ENCODE measurements around the gene P2RX3.
"Not testable (repeated sequence)": the region's sequence is repeated elsewhere in the genome, so short reads cannot be mapped to it uniquely, and the experiment has no call there.

Gene P2RX3

DNA sequence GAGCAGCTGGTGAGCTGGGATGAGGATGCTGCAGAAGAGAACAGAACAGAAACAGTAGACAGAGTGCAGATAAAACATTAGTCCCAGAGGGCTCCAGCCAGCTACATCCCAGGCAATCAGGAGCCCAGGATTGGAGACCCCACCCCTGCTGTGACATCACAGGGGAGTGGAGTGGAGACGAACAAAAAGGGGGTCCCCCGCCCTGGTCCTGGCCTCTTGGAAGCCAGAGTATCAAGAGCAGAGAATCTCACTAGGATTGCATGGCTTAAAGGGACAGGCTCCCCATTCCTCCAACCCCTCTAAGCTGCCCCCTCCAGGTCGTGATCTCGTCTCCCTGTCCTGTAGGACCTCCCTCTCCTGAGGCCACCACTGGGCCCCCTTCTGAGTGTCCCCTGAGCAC is at the start of gene P2RX3:
Gene P2RX3, plus strand, starts transcription at position 211 of the 400 bp plus-strand sequence. CDS start 199 bp downstream, outside the sequence.
- no peak within 1 kb of the TSS for H3K4me3 Mint-ChIP-seq
- H3K27ac Mint-ChIP-seq: peak within 1 kb of the TSS in 1 of 2 donors; percentile 6
- ATAC-seq (no peak), DNase-seq (no peak)
- H3K4me1 Mint-ChIP-seq: peaks cover 42% of the 10 kb centered on the region
- peaks cover 8% of the 10 kb centered on the region for H3K27me3 Mint-ChIP-seq
- no peaks in the 10 kb centered on the region for H3K9me3 Mint-ChIP-seq

DNA sequence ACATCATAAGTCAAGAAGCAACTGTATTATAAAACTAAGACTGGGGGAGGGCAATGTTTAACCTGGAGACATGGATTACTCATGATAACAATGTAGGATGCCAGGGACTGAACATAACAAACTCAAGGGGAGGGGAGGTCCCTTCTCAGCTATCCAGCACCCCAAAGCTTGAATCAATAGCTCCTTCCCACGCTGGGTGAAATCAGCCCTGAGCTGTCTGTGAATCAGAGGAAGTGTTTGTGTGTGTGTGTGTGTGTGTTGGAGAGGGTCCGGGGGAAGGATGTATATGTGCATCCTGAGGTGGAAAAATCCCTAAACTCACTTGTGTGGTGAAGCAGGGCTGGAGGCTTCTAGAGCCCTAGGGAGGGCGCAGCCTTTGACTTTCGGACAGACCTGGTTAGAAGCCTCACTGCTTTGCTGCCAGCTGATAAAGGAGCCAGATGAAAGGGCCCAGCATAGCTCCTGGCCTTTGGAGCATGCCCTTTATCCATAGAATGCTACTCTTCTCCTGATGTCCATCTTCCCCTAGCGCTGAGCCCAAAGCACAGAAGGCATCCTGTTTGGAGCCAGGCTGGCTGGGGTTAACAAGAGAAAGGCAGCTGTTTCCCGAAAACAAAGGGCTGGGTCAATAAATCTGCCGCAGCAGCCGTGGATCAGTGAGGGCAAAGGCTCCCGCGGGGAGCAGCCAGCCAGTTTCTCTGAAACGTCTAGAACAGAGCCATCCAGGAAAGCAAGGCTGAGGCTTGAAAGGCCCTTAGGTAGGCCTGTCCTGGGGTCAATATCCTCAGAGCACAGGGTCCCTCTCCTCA is 49.2 kb upstream of the P2RX3 start:
- H3K4me3 Mint-ChIP-seq: no peak overlapping the region
- H3K9me3 Mint-ChIP-seq: no peaks in the 10 kb centered on the region
- no peaks in the 10 kb centered on the region for H3K27me3 Mint-ChIP-seq
- no peak for DNase-seq
- H3K27ac Mint-ChIP-seq: no peak overlapping the region
- peak; percentile 39 for ATAC-seq
- H3K4me1 Mint-ChIP-seq: no peaks in the 10 kb centered on the region

DNA sequence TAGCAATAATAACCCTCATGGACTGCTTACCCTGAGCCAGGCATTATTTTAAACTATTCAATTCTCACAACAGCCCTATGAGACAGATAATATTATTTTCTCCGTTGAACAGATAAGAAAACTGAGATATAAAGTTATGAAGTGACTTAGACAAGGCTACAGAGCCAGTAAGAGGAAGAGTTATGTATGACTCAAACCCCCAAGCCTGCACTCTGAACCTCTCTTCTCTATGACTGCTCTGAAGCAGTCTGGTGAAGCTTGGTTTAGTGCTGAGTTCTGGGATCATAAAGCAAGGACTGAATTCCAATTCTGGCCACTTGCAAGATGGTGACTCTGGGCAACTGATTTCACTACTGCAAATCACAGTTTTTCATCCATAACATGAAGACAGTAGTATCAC is 47.9 kb upstream of the P2RX3 start:
- Mint-ChIP-seq H3K27ac (no peak overlapping the region), H3K4me3 (no peak overlapping the region), H3K27me3 (no peaks in the 10 kb centered on the region), H3K9me3 (no peaks in the 10 kb centered on the region), H3K4me1 (no peaks in the 10 kb centered on the region)
- DNase-seq (no peak), ATAC-seq (no peak)

DNA sequence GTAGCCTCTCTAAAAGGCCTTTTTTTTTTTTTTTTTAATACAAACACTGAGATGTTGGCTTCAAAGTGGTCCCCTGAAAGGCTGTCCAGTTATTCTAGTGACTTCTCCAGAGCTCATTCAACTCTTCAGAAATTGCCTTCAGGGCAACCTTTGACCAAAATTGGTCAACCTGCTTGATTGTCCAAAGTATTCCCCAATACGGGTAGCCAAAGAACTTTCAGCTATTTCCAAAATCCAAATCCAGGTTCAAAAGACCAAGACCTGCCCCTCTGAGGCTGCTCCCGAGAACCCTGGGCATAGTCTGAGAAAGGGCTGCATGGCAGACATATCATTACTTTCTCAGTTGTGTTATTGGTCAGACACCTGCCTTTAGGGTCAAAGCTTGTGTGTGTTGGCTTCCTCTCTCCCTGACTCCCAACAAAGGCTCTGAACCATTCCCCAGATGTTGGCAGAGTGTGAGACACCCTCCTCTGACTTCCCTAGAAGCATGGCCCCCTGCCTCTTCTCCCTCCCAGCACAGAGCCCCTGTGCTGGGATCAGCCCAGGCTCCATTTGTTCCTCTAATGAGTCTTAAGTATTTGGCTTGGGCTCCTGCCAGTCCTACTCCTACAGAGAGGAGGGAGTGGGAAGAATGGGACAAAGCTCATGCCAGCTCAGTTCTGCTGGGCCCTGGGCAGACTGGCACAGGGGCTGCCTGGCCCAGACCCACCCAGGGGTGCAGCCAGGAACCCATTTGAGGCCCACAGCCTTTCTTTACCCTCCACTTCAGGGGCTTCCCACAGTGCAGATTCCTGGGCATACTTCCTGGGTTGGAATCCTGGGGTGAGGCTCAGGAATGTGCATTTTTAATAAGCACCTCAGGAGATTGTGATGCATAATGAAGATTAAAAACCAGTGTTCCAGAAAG is 43.7 kb upstream of the P2RX3 start:
- Mint-ChIP-seq H3K4me3 (no peak overlapping the region), H3K9me3 (peaks cover 0 to 6% of the 10 kb centered on the region in 2 donors), H3K4me1 (no peaks in the 10 kb centered on the region), H3K27ac (peak overlapping the region in 1 of 2 donors; percentile 10), H3K27me3 (no peaks in the 10 kb centered on the region)
- ATAC-seq: no peak
- DNase-seq: no peak

DNA sequence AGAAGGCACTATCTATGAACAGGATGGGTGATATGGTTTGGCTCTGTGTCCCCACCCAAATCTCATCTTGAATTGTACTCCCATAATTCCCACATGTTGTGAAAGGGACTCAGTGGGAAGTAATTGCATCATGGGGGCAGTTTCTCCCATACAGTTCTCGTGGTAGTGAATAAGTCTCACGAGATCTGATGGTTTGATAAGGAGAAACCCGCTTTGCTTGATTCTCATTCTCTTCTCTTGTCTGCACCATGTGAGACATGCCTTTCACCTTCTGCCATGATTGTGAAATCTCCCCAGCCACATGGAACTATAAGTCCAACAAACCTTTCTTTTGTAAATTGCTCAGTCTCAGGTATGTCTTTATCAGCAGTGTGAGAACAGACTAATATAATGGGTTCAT is 41.9 kb upstream of the P2RX3 start:
- not testable (repeated sequence) for DNase-seq, H3K27me3 Mint-ChIP-seq, ATAC-seq, H3K4me1 Mint-ChIP-seq, H3K27ac Mint-ChIP-seq, H3K4me3 Mint-ChIP-seq
- peaks cover 5 to 12% of the 10 kb centered on the region in 2 donors for H3K9me3 Mint-ChIP-seq

DNA sequence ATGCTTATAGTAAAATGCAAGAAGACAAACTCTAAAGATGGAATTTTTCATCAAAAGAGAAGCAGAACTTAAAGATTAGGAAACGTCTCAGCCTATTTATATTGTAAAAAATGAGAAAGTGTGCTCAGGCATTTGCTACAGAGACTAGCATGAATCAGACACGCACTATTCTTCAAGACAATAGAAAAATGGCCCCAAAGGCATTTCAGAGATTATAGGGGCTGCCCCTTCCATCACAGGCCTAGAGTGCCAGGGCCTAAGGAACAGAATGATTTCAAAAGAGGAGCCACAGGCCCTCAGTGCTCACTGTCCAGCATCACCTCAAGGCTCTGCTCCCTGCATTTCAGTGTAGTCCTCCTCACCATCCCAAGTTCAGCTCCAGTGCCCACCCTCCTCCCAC is 40.9 kb upstream of the P2RX3 start:
- Mint-ChIP-seq H3K9me3 (peaks cover 6 to 12% of the 10 kb centered on the region in 2 donors), H3K27ac (no peak overlapping the region), H3K27me3 (no peaks in the 10 kb centered on the region), H3K4me1 (no peaks in the 10 kb centered on the region), H3K4me3 (no peak overlapping the region)
- DNase-seq (no peak), ATAC-seq (no peak)

DNA sequence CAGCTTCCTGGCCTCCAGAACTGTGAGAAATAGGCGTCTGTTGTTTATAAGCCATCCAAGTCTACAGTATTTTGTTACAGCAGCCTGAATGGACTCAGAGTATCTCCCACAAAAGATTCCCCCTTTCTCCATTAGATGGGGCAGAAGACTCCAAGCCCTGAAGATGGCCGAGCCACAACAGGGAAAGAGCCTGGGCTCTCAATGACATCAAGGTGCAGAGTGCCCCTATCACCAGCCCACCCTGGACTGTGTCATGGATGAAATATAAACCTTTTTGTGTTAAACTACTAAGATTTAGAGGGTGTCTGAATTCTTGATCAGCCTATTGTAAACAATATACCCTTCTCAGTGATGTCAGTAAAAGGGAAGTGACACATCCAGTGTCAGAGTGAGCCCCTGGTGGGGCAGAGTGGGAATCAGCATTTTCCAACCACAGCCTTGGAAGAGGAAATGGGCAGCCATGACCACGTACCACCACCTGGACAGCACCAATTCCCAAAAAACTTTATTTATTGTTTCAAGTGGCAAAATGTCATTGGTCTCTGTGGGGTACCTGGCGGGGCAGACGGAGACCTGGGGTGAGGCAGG is 38.9 kb upstream of the P2RX3 start:
- ATAC-seq: no peak
- H3K27me3 Mint-ChIP-seq: no peaks in the 10 kb centered on the region
- no peak overlapping the region for H3K4me3 Mint-ChIP-seq
- no peak for DNase-seq
- H3K9me3 Mint-ChIP-seq: peaks cover 6 to 12% of the 10 kb centered on the region in 2 donors
- peaks cover 5% of the 10 kb centered on the region for H3K4me1 Mint-ChIP-seq
- H3K27ac Mint-ChIP-seq: no peak overlapping the region

DNA sequence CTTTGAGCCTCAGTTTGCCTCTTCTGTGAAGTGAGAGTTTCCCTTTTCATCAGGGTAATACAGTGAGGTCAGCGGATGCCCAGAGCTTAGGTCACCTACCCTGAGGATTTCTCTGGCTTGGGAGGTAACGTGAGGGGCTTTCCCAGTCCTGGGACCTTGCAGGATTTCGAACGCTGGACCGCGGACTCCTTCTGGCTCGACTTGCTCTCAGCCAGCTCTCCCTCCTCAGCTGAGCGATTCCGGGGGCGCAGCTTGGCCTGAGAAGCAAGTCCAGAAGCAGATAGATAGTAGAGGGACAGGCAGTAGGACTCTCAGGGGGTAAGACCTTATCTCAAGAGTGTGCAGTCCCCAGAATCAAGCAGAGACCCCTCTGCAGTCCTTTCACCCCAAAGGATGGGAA is 37.4 kb upstream of the P2RX3 start:
- no peak for DNase-seq

DNA sequence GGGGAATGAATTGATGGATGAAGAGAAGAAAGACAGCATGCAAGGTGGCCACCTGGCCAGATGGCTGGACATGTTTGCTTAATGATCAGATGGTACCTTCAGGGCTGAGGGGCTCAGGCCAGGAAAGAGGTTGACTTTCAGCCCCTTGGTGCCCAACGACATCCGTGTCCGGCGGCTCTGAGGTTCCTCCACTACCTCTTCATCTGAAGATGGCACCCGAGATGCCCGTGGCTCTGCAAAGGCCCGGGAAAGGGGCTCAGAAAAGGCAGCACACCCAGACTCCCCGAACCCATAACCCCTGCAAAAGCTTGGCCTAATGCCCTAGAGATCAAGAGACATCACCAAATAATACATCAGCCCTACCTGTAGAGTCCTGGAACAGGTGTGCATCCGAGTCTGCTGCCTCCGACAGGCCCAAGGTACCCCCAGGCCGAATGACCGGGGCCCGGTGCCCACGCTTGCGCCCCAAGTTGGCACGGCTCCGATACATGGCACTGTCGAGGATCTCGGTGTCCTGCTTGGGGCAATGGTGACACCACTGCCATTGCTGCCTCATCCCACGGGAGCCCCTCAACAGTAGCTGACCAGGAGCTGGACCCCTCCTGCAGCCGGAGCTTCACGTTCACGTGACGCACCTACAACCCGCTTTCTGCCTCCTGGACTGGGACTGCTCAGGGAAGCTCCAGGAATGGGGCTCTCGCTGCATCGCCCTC is 36.3 kb upstream of the P2RX3 start:
- peaks cover 6 to 12% of the 10 kb centered on the region in 2 donors for H3K9me3 Mint-ChIP-seq
- no peaks in the 10 kb centered on the region for H3K27me3 Mint-ChIP-seq
- ATAC-seq (no peak), DNase-seq (no peak)
- peaks cover 6% of the 10 kb centered on the region for H3K4me1 Mint-ChIP-seq
- H3K4me3 Mint-ChIP-seq: no peak overlapping the region
- peak overlapping the region in 1 of 2 donors; percentile 1 for H3K27ac Mint-ChIP-seq

More for the DNA sequence above, 37.4 kb upstream of the P2RX3 start:
- Mint-ChIP-seq H3K9me3 (peaks cover 6 to 12% of the 10 kb centered on the region in 2 donors), H3K4me1 (peaks cover 6% of the 10 kb centered on the region), H3K27ac (peak overlapping the region in 1 of 2 donors; percentile 75), H3K27me3 (no peaks in the 10 kb centered on the region), H3K4me3 (no peak overlapping the region)
- no peak for ATAC-seq

DNA sequence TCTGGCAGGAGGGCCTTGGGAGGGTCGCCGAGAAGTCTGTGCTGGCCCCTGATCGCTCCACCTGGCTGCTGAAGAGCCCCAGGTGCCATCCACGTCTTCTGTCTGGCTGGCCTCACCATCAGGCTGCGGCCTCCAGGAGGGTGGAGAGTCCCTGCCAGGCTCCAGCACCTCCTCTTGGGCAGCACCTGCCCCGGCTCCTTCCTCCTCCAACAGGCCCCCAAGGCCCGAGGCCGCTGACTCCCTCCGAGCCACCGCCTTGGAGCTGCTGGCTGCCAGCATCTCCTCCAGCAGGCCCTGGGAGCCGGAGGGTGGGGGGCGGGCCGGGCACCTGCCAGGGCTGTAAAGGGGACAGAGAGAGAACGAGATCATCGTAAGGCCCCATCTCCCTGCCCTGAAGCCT is 35.7 kb upstream of the P2RX3 start:
- Mint-ChIP-seq H3K27ac (no peak overlapping the region), H3K4me1 (peaks cover 6% of the 10 kb centered on the region), H3K9me3 (peaks cover 6 to 12% of the 10 kb centered on the region in 2 donors), H3K4me3 (no peak overlapping the region), H3K27me3 (no peaks in the 10 kb centered on the region)
- DNase-seq (no peak), ATAC-seq (no peak)

DNA sequence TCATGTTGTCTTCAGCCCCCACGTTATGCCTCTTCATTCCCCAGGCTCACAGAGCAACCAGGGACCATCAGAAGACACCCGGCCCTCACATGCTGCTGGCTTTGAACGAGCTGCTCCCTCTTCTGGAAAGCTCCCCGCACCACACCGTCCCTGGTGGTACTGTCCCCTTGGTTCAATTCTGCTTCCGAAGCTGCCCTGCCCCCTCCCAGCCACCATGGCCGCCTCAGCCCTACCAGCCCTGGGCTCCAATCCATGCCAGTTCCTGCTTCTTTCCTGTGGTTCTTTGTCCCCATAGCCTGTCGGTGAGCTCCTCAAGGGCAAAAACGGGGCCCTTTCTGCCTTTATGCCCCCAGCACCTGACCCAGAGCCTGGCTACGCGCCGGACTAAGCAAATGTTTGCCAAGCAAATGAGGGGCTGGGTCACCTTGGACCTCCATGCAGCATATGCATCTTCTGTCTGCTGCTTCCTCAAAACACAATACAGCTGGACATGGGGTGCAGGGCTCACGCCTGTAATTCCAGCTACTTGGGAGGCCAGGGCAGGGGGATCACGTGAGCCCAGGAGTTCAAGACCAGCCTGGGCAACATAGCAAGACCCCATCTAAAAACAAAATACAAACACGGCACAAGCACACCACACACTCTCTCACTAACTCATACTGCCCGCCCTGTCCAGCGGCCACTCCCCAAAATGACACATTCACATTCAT is 34.7 kb upstream of the P2RX3 start:
- Mint-ChIP-seq H3K4me3 (no peak overlapping the region), H3K27ac (peak overlapping the region in 1 of 2 donors; percentile 0), H3K4me1 (peaks cover 6% of the 10 kb centered on the region), H3K27me3 (no peaks in the 10 kb centered on the region), H3K9me3 (peaks cover 6 to 12% of the 10 kb centered on the region in 2 donors)
- DNase-seq: no peak
- ATAC-seq: no peak

DNA sequence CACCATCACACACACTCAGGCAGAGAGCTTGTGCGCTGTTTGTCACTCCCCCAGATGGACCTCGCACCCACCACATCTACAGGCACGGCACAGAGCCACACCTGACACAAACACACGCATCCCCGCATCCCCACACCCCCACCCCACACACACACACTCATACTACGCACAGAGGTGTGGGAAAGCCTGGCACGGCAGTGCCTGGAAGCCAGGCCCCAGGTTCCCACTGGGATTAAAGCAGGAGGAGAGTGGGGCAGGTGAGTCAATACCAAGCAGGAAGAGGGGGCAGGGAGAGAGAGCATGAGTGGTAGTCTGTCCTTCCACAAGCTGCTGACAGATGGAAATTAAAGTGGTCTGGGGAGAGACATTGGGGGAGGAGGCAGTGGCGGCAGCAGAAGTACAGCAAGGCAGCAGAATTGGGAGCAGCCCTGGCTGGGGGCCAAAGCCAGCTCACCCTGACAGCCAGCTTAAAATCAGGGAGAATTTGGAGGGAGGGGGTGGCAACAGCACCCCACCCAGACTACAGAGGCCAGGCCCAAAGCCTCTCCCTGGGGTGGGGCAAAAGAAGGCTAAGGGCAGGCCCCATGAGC is 34.1 kb upstream of the P2RX3 start:
- ATAC-seq (no peak), DNase-seq (no peak)
- H3K4me3 Mint-ChIP-seq: no peak overlapping the region
- peaks cover 6 to 10% of the 10 kb centered on the region in 2 donors for H3K9me3 Mint-ChIP-seq
- H3K27me3 Mint-ChIP-seq: no peaks in the 10 kb centered on the region
- H3K4me1 Mint-ChIP-seq: peaks cover 6% of the 10 kb centered on the region
- peak overlapping the region; percentile 0 to 90 for H3K27ac Mint-ChIP-seq

DNA sequence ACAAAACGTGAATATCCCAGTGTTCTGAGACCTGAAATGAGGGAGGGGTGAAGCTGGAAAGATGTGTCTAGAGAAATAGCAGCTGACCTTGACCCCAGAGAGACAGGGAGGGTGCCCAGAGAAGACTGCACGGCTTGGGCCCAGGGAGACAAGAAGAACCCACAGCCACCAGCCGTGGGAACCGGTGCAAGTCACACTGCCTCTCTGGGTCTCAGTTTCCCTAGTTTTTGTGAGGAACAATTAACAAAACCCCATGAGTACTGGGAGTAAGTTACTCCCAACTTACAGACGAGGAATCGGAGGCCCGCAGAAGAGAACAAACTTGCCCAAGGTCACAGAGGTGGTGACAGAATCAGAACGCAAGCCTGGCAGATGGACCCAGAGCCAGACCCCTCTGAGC is 32.6 kb upstream of the P2RX3 start:
- Mint-ChIP-seq H3K4me1 (peaks cover 6% of the 10 kb centered on the region), H3K9me3 (peaks cover 0 to 6% of the 10 kb centered on the region in 2 donors), H3K4me3 (no peak overlapping the region), H3K27ac (no peak overlapping the region), H3K27me3 (no peaks in the 10 kb centered on the region)
- ATAC-seq (no peak), DNase-seq (no peak)

DNA sequence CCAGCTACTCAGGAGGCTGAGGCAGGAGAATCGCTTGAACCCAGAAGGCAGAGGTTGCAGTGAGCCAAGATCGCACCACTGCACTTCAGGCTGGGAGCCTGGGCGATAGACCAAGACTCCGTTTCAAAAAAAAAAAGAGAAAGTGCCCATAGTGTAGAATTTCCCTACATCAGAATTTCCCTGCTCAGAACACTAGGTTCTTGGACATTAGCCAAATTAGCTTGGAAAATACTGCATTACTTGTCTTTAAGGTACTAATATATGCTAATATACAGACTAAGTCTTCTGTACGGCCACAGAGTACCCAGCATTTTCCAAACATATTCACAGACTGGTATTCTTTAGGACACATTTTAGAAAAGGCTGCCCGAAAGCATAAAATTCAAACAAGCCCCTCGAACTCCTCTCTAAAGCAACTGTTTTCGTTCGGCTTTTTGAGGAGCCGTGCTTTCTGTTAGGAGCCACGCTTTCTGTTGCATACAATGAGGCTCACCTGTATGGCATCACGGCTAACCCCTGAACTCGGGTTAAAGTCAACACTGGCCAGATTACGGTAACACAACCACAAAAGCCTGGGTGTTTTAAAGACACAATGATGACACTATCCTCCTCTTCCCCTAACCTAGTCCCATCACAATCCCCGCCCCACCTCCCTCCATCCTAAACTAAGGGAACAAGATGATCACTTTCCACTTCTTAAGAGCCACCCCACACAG is 31.8 kb upstream of the P2RX3 start:
- Mint-ChIP-seq H3K9me3 (no peaks in the 10 kb centered on the region), H3K4me3 (no peak overlapping the region), H3K27me3 (no peaks in the 10 kb centered on the region), H3K27ac (no peak overlapping the region), H3K4me1 (peaks cover 14% of the 10 kb centered on the region)
- DNase-seq: no peak
- ATAC-seq: no peak

Data from stimulated activated naive CD8-positive, alpha-beta T cell treated with anti-CD3 and anti-CD28 coated beads, Interleukin-15, amount 100 ng/mL, for 72 hours (primary cell).